Coronary artery (tissue), 2 donors: ENCODE measurements around the gene ZFYVE16.
"Not testable (repeated sequence)": the region's sequence is repeated elsewhere in the genome, so short reads cannot be mapped to it uniquely, and the experiment has no call there.

ENCODE experiments used
- DNase-seq: peaks from one replicate; pipeline ENCODE4 v3.0.0-alpha.2; 2017; ENCODE audit warnings: low spot score
- H3K27ac ChIP-seq, 2 donors: fragments of 200-600 bp; sonication (generic); one replicate each; pipeline ENCODE4 v1.5.1; 2016 to 2019
- H3K4me3 ChIP-seq: fragments of 200-600 bp; sonication (generic); 2 replicates; pipeline ENCODE4 v1.5.1; 2016; ENCODE audit warnings: mild to moderate bottlenecking, moderate library complexity
- CTCF ChIP-seq: fragments of 200-600 bp; sonication (generic); IDR thresholded peaks from one replicate; pipeline ENCODE4 v1.5.1; 2019; ENCODE audit warnings: antibody characterized with exemption

ZFYVE16 gene

GRCh38 chr5:80439213-80439612, 31.3 kb downstream of the ZFYVE16 start:
- no peak for TF ChIP-seq CTCF
- H3K27ac ChIP-seq: no peak overlapping the region
- no peak for DNase-seq
- H3K4me3 ChIP-seq: no peak overlapping the region

GRCh38 chr5:80442742-80443141, 34.9 kb downstream of the ZFYVE16 start:
- TF ChIP-seq CTCF: no peak
- no peak overlapping the region for H3K4me3 ChIP-seq
- DNase-seq: no peak
- no peak overlapping the region for H3K27ac ChIP-seq

- H3K4me3 ChIP-seq: no peak overlapping the region
- no peak for TF ChIP-seq CTCF
- no peak for DNase-seq
- no peak overlapping the region for H3K27ac ChIP-seq
These were observed 45.5 kb downstream of the ZFYVE16 start for GRCh38 chr5:80453366-80453765.

- H3K27ac ChIP-seq: no peak overlapping the region
- no peak overlapping the region for H3K4me3 ChIP-seq
- DNase-seq: no peak
- TF ChIP-seq CTCF: no peak
These were observed 55.4 kb downstream of the ZFYVE16 start for GRCh38 chr5:80463269-80463668.

- no peak overlapping the region for H3K27ac ChIP-seq
- no peak for DNase-seq
- H3K4me3 ChIP-seq: no peak overlapping the region
- no peak for TF ChIP-seq CTCF
These were observed 59.0 kb downstream of the ZFYVE16 start for GRCh38 chr5:80466669-80467485.

GRCh38 chr5:80468131-80468530, 60.3 kb downstream of the ZFYVE16 start:
- no peak for TF ChIP-seq CTCF
- no peak for DNase-seq
- no peak overlapping the region for H3K4me3 ChIP-seq
- no peak overlapping the region for H3K27ac ChIP-seq

GRCh38 chr5:80470631-80471030, 62.8 kb downstream of the ZFYVE16 start:
- DNase-seq, H3K27ac ChIP-seq, H3K4me3 ChIP-seq: not testable (repeated sequence)
